Stimulated activated CD4-positive, alpha-beta T cell treated with anti-CD3 and anti-CD28 coated beads, Interleukin-15, amount 100 ng/mL, for 48 hours (primary cell): ENCODE measurements around the gene DDC.
"Not testable (repeated sequence)": the region's sequence is repeated elsewhere in the genome, so short reads cannot be mapped to it uniquely, and the experiment has no call there.

Experiments used
- DNase-seq, 2 donors: peaks; one replicate each; pipeline ENCODE4 v3.0.0-alpha.2; 2020; ENCODE audit warnings: low read depth in 2 of 2

Gene DDC

DNA sequence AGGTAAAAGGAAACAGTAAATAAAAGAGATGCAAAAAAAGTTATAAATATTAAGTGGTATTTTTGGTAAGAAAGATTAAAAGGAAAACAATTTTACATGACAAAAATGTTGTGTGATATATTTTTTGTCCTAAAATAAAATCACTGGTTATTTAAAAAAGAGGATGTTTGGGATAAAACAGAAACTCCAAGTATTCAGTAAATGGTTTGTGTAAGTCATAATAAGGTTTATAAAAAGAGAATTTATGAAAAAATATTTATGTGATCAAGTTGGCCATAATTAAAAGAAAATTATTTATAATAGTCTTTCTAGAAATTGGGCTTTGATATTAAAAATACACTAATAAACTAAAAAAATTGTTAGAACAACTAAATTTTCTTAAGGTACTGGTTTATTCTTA, 76.8 kb downstream of the DDC start:
- no peak for DNase-seq

DNA sequence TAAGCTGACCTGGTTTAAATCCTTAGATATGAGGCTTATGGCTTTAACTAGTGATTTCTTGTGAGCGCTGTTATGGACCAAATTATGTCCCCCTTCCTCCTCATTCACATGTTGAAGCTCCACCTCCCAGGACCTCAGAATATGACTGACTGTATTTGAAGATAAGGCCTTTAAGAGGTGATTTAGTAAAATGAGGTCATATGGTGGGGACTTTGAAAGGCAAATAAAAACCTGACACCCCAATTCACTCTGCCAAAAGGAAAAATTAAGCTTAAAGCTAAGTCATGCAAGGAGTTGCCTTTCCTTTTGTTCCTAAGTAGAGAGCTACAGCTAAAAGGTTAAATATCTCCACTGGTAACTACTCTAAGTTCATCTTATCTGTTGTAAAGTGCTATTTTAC, 78.7 kb downstream of the DDC start:
- no peak for DNase-seq

DNA sequence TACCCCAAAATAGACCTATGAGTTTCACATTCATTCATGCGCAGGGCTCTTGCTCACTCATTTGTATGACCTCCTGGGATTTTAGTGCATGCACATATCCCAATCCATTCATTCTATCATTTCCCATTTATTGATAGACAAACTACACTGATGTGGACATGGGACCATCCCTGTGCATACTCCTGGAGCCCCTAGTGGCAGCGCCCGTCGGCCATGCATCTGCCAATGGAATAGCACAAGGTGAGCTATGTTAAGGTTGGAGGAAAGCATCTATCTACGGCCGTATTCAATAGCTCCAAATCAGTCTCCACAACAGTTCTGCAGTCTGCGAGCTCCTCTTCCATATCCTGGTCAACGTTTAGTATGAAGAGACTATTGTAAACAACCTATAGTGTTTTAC, 83.3 kb downstream of the DDC start:
- DNase-seq, result no peak

DNA sequence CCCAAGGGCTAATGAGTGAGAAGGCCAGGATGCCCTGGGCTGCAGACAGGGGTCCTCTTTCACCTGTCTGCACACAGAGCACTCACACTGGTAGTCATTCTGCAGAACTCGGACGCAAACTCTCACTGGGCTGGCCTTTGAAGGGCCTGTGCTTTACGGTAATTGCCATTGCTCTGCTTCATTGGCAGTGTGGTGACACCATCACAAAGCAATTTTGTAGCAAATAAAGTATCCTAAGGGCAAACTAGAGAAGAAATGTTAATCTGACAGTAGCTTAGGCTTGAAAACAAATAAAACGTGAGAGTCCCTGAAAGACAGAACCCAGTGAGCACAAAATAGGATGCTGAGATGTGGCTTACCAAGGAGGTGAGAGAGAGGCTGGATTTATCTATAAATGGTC, 84.4 kb downstream of the DDC start:
- DNase-seq, result no peak

DNA sequence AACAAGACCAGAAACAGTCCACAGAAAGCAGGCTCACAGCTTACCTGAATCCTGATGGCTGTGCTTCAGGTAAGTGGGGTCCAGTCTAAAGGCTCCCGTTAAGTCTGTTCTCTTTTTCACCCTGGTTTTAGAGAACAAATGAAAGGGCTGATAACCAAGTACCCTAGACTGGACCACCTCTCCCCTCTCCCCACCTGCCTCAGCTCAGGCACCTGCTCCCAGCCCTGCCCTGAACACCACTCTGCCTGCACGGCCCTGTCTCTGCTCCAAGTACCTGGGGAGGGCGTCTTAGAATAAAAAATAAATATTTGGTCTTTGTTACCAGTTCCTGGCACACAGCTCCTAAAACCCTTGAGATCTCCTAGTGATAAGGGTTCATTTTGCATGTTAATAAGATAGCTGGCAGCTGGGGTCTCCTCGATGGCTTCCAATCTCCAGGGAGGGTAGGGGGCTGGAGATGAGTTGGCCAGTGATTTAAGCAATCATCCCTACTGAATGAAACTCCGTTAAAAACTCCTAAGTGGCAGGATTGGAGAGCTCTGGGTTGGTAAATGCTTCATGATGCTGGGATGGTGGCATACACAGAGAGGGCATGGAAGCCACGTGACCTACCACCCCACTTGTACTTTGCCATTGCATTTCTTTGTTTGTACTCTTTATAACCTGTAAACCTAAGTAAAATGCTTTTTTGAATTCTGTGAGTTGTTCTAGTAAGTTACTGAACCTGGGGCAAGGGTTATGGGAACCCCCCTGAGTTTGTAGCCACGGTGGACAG, 85.3 kb downstream of the DDC start:
- no peak for DNase-seq

DNA sequence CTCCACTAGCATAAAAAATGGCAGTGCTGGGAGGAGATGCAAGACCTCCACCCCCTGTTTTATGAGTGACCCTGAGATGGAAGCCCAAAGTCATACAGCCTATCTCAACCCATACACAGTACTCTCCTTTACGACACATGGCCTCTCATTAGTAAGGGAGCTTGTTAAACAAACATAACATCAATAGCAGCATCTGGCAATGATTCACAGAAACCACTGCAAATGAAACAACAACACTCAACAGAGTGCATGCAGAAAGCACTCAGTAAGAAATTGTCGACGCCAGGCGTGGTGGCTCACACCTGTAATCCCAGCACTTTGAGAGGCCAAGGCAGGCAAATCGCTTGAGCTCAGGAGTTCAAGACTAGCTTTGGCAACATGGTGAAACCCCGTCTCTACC, 87.6 kb downstream of the DDC start:
- DNase-seq, result no peak

DNA sequence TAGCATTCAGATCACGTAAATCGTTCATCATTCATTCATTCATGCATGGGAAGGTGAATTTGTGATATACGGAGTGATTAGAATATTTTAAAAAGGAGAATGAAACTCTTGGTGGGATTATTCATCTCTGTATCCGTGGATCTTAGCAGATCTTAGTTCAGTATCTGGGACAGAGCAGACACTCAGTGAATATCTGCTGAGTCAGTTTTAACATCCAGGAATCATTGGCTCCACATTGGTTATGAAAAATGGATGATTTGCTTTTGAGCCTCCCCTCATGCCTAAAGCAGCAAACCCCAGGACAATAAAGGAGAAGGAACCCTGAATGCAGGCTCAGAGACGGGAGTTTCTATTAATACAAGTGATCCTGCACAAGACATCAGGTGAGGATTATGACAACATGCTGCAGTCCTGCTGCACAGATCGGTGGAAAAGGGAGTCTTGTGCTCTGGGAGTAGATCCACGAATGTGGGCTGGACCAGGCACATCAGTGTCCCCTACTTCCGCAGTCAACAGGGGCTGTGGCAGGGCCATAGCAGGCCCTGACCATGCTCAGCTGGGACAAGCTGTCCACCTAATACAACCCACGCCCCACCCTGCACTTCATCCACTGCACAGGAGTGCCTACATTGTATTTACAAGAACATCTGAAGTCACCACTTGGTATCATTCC, 88.1 kb downstream of the DDC start:
- no peak for DNase-seq

DNA sequence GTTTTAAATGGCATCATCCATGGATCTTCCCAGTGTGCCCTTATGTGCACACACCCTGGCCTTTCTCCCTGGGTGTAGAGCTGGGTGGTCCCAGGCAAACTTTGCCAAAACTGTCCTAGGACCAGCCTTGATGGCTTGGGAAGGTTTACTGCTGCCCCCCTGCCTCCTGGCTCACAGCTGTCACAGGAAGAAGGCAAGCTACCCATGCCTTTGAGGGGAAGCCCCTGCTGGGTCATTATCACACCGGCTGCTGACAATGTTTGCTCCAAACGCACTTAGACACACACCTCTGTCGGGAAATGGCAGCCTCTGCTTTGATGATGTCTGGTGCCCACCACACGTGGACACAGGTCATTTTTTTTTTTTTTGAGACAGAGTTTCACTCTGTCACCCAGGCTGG, 89.9 kb downstream of the DDC start:
- no peak for DNase-seq

DNA sequence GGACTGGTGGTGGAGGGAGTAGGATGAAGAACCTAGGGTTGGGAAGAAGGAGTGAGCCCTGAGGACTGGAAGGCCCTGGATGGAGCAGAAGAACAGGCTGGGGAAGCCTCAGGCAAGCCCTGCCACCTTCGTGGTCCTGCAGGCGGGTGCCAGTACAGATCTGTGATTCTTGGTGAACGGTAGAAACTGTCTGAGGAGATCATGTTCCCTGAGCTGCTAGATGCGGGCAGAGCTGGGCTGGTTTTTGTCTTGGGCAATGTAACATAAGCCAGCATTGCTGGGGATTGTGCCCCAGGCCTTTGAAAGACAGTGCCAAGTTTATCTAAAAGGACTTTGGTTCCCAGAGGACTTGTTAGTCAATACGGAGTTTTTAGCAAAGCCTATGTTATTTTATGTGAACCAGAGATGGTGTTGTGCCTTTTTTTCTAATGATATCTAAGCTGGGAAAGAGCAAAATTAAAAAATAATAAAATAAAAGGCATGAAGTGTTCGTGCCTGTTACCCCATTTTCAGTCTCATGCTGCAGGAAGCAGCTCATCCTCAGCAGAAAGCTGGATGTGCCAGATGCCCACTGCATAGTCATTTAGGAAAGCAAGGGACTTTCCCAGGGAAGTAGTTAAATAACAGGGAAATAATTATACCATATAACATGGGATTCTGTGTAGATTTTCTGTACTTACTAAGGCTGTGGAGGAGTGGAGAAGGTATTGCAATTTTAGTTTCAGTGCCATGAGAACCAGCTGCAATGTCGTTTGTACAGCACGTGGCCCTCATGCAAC, 90.6 kb downstream of the DDC start:
- DNase-seq, result no peak

DNA sequence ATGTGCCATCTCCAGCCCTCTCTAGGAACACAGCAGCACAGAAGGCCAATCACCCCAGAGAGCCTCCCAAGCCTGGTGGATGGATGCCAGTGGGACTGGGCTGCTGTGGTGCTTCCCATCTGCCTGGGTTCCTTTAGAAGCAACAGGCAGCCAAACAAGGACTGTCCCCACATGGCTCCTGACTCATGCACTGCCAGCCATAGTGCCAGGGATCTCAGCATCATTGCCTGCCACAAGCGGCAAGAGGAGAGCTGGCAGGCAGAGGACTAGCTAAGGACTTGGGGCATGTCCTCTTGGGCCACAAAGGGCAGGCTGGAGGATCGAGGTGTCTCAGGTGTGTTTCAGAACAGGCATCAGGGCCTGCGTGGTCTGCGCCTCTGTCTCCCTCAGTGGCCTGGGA, 91.7 kb downstream of the DDC start:
- DNase-seq, result no peak

DNA sequence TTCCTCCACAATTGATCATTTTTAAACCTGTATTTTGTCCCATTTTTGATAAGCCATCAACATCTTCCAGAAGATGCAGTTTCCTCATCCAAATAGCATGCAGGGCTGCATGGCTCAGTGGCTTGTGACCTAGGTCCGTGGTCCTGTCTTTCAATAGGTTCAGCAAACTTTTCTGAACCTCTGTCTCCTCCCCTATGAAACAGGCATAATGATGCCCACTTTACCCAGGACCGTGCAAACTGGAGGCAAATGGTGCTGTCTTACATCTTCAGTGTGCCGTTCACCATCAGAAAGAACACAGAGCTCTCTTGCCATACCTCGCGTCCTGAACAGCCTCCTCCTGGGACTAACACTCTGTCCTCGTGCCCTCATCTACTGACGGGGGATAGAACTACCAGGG, 92.8 kb downstream of the DDC start:
- no peak for DNase-seq

DNA sequence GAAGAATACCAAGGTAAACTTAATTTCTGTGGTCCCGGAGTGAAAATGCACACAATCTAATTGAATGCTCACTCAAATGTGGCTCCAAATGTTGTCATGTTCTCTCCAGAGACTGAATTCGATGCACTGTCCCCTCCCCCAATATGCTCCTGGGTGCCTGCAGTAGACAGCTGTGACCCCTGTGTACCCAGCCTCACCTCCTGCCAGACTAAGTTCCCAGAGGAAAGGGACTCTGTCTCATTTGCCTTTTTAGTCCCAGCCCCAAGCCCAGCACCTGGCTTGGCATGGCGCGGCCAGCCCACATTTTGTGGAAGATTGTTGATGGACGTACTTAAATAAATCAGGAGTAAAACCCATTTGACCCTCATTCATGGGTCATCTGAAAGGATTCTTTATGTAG, 93.2 kb downstream of the DDC start:
- no peak for DNase-seq

DNA sequence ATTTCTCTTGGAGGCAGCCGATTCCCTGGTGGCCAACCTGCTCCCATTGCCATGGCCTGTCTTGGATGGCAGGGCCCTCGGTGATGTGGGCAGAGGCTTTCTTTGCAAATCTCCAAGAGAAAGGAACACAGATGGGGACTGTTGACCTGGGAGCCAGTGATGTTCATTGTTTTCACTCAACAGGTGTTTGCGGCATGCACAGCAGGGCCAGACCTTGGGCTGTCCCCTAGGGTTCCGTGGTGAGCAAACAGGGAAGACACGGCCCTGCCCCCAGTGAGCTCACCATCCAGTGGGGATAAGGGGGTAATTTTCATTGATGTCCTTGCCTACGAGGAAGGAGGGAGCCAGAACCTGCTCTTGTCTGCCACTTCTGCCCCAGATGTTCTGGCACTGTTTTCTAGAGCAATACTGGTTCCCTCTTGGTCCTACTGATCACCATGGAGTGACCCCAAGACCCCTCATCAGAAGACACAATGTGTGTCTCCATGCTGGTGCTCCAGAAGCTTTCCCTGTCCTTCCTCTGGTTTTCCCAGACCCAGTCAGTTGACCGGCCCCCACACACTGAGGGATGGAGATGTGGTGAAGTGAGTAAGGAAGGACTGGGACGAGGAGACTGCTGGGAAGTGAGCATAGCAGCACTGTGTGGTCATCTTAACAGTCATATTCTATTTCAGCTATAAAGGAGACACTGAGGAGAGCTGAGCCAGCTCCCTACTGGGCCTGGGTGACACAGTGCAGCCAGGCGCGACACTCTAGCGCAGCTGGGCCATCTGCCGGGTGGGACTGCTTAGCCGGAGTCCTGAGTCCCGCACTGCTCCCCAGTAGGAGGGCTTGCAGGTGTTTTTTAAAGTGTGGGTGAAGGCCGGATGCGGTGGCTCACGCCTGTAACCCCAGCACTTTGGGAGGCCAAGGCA, 94.7 kb downstream of the DDC start:
- no peak for DNase-seq

DNA sequence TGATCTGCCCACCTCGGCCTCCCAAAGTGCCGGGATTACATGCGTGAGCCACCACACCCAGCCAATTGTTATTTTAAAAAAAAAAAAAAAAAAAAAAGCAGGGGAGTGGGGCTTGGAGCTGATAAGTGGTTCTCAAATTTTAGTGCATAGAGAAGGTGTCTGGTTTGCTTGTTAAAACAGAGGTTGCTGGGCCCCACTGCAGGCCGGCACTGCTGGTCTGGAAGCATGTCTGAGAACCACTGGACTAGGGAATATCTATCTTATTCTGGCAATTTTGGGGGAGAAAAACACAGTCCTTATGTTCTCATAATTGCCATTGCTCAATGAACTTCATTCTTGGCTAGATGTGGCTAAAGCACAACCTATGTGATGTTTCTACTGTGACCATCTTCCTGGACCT, 96.0 kb downstream of the DDC start:
- no peak for DNase-seq

DNA sequence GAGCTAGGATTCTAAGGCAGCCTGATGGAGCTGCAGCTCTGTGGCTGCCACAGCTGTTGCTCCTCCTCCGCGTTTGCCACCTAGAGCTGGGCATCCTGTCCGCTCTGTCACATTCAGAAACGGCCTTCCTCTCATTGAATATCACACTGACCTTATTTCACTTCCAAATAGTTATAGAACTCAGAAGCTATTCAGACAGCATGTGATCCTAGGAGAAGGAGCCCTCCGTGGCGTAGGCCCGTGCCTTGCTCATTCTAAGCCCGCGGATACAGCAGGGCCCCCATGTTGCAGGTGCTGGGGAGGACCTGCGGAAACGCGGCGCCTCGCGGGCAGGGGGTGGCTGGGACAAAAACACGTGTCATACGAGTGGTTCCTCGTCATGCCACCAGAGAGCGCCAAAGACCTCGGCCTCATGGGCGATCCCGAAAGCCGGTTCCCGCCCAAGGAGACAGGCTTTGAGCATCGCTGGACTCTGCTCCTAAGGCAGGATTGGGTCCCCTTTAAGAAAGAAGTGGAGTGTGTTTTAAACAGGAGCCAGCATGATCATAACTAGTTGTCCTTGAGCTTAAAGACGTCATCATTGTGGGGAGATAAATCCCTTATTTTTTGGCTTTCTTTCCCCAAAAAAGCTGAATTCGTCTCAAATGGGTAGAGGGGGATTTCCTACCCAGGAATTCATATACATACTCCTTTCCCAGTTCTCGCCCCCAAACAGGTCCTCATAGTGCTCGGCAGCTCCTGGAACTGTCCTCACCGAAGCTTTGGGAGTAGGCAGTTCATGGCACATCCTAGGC, 97.2 kb downstream of the DDC start:
- DNase-seq, result peak; percentile 73 to 79

DNA sequence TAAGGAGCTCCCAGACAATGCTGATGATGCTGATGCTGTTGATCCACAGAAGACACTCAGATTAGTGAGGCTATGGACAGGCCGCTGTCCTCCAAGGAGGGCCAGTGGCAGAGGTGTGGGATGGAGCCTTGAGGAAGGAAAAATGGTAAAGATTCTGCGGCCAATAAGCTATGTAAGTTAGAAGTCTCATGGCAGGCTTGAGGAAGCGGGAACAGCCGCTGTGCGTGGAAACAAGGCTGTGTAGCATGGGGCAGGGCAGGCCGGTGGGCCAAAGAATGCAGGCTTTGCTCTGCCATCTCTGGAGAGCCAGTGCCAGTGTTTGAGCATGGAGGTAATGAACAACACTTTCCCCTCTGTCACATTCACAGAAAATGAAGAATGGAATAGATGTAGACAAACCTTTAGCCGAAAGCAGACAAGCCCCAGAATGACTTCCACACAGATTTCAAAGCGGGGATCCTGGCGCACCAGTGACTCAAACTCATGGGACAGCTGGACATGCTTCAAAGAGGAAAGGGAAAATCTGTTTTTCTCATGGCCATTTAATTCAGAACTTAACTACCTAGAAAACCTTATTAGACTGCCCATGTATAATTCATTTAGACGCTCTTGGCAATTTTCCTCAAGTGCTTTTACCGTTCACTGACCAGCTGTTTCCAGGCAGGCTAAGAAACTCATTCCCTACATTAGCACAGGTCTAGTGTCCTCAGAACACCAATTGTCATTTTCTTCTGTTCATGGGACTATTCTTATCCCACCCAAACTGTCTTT, 98.2 kb downstream of the DDC start:
- DNase-seq, result no peak

DNA sequence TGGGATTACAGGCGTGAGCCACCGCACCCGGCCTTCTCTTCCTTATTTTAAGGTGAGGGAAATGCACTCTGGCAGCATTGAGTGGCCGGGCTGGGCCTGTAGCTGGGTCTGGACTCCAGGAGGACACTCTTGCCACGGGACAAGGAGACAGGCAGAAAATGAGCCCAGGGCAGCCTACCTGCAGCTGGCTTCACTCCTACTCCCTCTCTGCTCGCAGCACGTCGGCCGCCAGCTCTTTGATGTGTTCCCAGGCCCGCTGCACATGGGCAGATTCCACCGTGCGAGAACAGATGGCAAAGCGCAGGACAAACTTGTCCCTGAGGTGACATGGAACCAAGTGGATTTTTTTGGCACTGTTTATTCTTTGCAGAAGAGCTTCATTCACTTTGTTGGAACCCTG, 102.2 kb downstream of the DDC start:
- no peak for DNase-seq

DNA sequence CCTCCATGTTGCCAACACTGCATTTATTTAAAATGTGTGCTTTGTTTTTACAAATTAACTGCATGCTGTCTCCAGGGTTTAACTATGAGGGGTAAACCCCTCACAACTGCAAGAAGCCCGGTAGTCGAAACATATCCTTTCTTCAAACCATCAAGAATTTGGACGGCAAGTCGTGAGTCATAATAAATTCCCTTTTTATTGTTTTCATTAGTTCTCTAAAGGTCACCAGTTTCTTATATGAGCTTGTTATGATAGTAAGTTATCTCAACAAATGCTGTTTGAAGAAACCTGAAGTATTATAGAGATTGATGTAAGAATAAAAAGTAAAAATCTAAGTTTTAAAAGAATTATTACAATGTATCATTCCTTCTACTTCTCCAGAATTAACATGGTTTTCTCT, 102.8 kb downstream of the DDC start:
- DNase-seq, result no peak

DNA sequence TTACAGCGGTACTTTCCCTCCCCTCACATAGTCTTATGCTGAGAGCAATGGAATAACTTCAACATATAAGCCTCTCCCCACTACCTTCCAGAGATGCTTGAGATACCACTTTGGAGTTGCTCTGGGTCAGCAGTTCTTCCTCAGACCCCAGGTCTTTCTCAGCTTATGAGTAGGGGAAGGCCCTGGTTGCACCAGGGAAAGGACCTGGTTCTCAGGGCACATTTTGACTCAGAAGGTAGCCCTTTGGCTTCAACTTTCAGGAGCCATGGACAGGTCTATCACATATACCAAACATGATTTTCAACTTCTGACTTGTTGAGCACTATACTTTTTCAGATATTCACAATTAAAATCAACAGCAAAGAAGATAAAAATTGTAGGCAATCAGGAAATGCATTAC, 103.5 kb downstream of the DDC start:
- no peak for DNase-seq

DNA sequence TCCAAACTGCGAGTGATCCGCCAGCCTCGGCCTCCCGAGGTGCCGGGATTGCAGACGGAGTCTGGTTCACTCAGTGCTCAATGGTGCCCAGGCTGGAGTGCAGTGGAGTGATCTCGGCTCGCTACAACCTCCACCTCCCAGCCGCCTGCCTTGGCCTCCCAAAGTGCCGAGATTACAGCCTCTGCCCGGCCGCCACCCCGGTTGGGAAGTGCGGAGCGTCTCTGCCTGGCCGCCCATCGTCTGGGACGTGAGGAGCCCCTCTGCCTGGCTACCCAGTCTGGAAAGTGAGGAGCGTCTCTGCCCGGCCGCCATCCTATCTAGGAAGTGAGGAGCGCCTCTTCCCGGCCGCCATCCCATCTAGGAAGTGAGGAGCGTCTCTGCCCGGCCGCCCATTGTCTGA, 106.0 kb downstream of the DDC start:
- not testable (repeated sequence) for DNase-seq
